B cell (primary cell): Measurements from ENCODE around the gene LAX1.
"Not testable (repeated sequence)": the region's sequence is repeated elsewhere in the genome, so short reads cannot be mapped to it uniquely, and the experiment has no call there.

Experiments used
- CTCF ChIP-seq: fragments of 200-600 bp; IDR thresholded peaks from one replicate; pipeline ENCODE4 v1.8.0; 2022; ENCODE audit warnings: antibody characterized with exemption, mild to moderate bottlenecking
- EZH2 ChIP-seq: IDR thresholded peaks from 2 replicates; pipeline ENCODE4 v1.6.1; 2012; ENCODE audit warnings: borderline replicate concordance, low read depth, mild to moderate bottlenecking, moderate library complexity, low read length; ENCODE audit not compliant: insufficient read depth, poor library complexity, severe bottlenecking

GRCh38 chr1:203761958-203762357 is 3.0 kb upstream of the LAX1 start:
- TF ChIP-seq CTCF, EZH2: not testable (repeated sequence)
